Colonic mucosa (tissue), 4 donors: ENCODE measurements around the gene ATP9B. TPM values are rescaled to one million over a fixed set of nuclear protein-coding genes. Genes with fewer than 3 reads are reported as not detected.

Experiments used
- DNase-seq: peaks from one replicate; pipeline ENCODE4 v3.0.0-alpha.2; 2020
- H3K27ac ChIP-seq: fragments of 200-600 bp; one replicate; pipeline ENCODE4 v1.8.0; 2021
- H3K27me3 ChIP-seq: fragments of 200-600 bp; one replicate; pipeline ENCODE4 v1.8.0; 2021
- H3K36me3 ChIP-seq: fragments of 200-600 bp; one replicate; pipeline ENCODE4 v1.8.0; 2021
- H3K4me1 ChIP-seq: fragments of 200-600 bp; one replicate; pipeline ENCODE4 v1.8.0; 2021; ENCODE audit warnings: mild to moderate bottlenecking
- H3K4me3 ChIP-seq: fragments of 200-600 bp; one replicate; pipeline ENCODE4 v1.8.0; 2021
- H3K9ac ChIP-seq, 2 donors: one replicate each; pipeline ENCODE4 v1.7.0; 2013; ENCODE audit warnings: control low read depth in 2 of 2, low read depth in 2 of 2, low read length in 2 of 2
- H3K9me3 ChIP-seq: fragments of 200-600 bp; one replicate; pipeline ENCODE4 v1.8.0; 2021
- intact Hi-C: fragments of 100-400 bp; cut with DNase I; formaldehyde crosslinking; loops from one replicate; pipeline ENCODE4 v1.14.1; 2022
- total RNA-seq, 2 donors: library from RNA; stranded (reverse); fragmentation: NEBNext Ultra II Directional in 1 of 2; extraction: Animal tissue kit (Norgen Biotek cat#: 25700) in 1 of 2; gene quantifications; one replicate each; pipeline ENCODE4 v1.2.1, GENCODE V29; 2021
- TF ChIP-seq, protein P1 (sequence below): fragments of 200-600 bp; IDR thresholded peaks from one replicate; pipeline ENCODE4 v1.8.0; 2022; ENCODE audit warnings: antibody characterized with exemption, mild to moderate bottlenecking
- donor health status: healthy.
- donor health status: DM: no; HTN: no; CAD: no.
- donor health status: DM: no; HTN: no; CAD: no.

The ATP9B gene
- total RNA-seq, 2 donors from 2014 or later, result 20.4 to 30.3 TPM

- no peak overlapping the region for H3K4me3 ChIP-seq
Observed at GRCh38 chr18:79344208-79344581, 275.0 kb downstream of the ATP9B start.

GRCh38 chr18:79345366-79345765, 276.2 kb downstream of the ATP9B start:
- DNase-seq, result no peak
- Histone ChIP-seq H3K4me1 (no peaks in the 10 kb centered on the region), H3K27me3 (no peaks in the 10 kb centered on the region), H3K9me3 (no peaks in the 10 kb centered on the region), H3K36me3 (no peaks in the 10 kb centered on the region), H3K4me3 (no peak overlapping the region), H3K9ac (no peak overlapping the region), H3K27ac (no peak overlapping the region)
- TF ChIP-seq, protein P1, sequence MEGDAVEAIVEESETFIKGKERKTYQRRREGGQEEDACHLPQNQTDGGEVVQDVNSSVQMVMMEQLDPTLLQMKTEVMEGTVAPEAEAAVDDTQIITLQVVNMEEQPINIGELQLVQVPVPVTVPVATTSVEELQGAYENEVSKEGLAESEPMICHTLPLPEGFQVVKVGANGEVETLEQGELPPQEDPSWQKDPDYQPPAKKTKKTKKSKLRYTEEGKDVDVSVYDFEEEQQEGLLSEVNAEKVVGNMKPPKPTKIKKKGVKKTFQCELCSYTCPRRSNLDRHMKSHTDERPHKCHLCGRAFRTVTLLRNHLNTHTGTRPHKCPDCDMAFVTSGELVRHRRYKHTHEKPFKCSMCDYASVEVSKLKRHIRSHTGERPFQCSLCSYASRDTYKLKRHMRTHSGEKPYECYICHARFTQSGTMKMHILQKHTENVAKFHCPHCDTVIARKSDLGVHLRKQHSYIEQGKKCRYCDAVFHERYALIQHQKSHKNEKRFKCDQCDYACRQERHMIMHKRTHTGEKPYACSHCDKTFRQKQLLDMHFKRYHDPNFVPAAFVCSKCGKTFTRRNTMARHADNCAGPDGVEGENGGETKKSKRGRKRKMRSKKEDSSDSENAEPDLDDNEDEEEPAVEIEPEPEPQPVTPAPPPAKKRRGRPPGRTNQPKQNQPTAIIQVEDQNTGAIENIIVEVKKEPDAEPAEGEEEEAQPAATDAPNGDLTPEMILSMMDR, result no peak
- intact Hi-C loops, result no loop called here

More at GRCh38 chr18:79344208-79344581, 275.0 kb downstream of the ATP9B start:
- intact Hi-C loops, result no loop called here
- no peaks in the 10 kb centered on the region for H3K36me3 ChIP-seq
- no peak for DNase-seq
- no peaks in the 10 kb centered on the region for H3K4me1 ChIP-seq
- no peak overlapping the region for H3K9ac ChIP-seq
- no peaks in the 10 kb centered on the region for H3K27me3 ChIP-seq
- TF ChIP-seq, protein P1, result no peak
- H3K27ac ChIP-seq, result peak overlapping the region; percentile 3
- no peaks in the 10 kb centered on the region for H3K9me3 ChIP-seq

- no peaks in the 10 kb centered on the region for H3K9me3 ChIP-seq
- H3K4me1 ChIP-seq, result no peaks in the 10 kb centered on the region
- intact Hi-C loops, result no loop called here
- H3K36me3 ChIP-seq, result no peaks in the 10 kb centered on the region
- no peak overlapping the region for H3K27ac ChIP-seq
- TF ChIP-seq, protein P1, result no peak
- H3K4me3 ChIP-seq, result no peak overlapping the region
- no peak for DNase-seq
- H3K9ac ChIP-seq, result no peak overlapping the region
- H3K27me3 ChIP-seq, result no peaks in the 10 kb centered on the region
Observed at GRCh38 chr18:79345981-79346380, 276.8 kb downstream of the ATP9B start.

- Histone ChIP-seq H3K27me3 (no peaks in the 10 kb centered on the region), H3K27ac (no peak overlapping the region), H3K9ac (no peak overlapping the region), H3K4me3 (no peak overlapping the region), H3K9me3 (no peaks in the 10 kb centered on the region), H3K36me3 (no peaks in the 10 kb centered on the region), H3K4me1 (no peaks in the 10 kb centered on the region)
- TF ChIP-seq, protein P1, result no peak
- DNase-seq, result no peak
- intact Hi-C loops, result no loop called here
Observed at GRCh38 chr18:79348066-79348465, 278.9 kb downstream of the ATP9B start.

- intact Hi-C loops, result no loop called here
- Histone ChIP-seq H3K9me3 (no peaks in the 10 kb centered on the region), H3K4me3 (no peak overlapping the region), H3K9ac (no peak overlapping the region), H3K27ac (no peak overlapping the region), H3K27me3 (no peaks in the 10 kb centered on the region), H3K36me3 (no peaks in the 10 kb centered on the region), H3K4me1 (no peaks in the 10 kb centered on the region)
- TF ChIP-seq, protein P1, result no peak
- no peak for DNase-seq
Observed at GRCh38 chr18:79352432-79352831, 283.2 kb downstream of the ATP9B start.

GRCh38 chr18:79353267-79353666, 284.1 kb downstream of the ATP9B start:
- Histone ChIP-seq H3K9me3 (no peaks in the 10 kb centered on the region), H3K36me3 (no peaks in the 10 kb centered on the region), H3K27ac (no peak overlapping the region), H3K27me3 (no peaks in the 10 kb centered on the region), H3K4me1 (no peaks in the 10 kb centered on the region), H3K4me3 (no peak overlapping the region), H3K9ac (no peak overlapping the region)
- TF ChIP-seq, protein P1, result no peak
- no peak for DNase-seq
- intact Hi-C loops, result no loop called here
